Psoas muscle (tissue), 8 donors: ENCODE data around the gene TMEM258. TPM values are rescaled to one million over a fixed set of nuclear protein-coding genes. Genes with fewer than 3 reads are reported as not detected.

Source experiments
- ATAC-seq, 4 donors: fragments of 200-7000 bp; cut with Tn5 transposase; one replicate each; pipeline ENCODE4 v1.9.1; 2020; ENCODE audit warnings: moderate library complexity in 3 of 4, mild to moderate bottlenecking in 2 of 4
- DNase-seq, 2 donors: peaks; one replicate each; pipeline ENCODE4 v3.0.0-alpha.2; 2020
- H3K27ac ChIP-seq: fragments of 200-600 bp; one replicate; pipeline ENCODE4 v1.8.0; 2022
- H3K27me3 ChIP-seq, 3 donors: fragments of 200-600 bp in 1 of 3; one replicate each; pipeline versions ENCODE4 v1.6.1 to v1.8.0; 2013 to 2022; ENCODE audit warnings: low read length in 2 of 3, mild to moderate bottlenecking in 2 of 3, moderate library complexity in 1 of 3; ENCODE audit not compliant: insufficient read depth in 3 of 3
- H3K36me3 ChIP-seq, 2 donors: fragments of 200-600 bp in 1 of 2; one replicate each; pipeline versions ENCODE4 v1.6.1 to v1.8.0; 2013 to 2022; ENCODE audit warnings: low read depth in 1 of 2, mild to moderate bottlenecking in 1 of 2, moderate library complexity in 1 of 2; ENCODE audit not compliant: insufficient read depth in 1 of 2
- H3K4me1 ChIP-seq: fragments of 200-600 bp; one replicate; pipeline ENCODE4 v1.8.0; 2022
- H3K4me3 ChIP-seq: fragments of 200-600 bp; one replicate; pipeline ENCODE4 v1.8.0; 2022; ENCODE audit warnings: mild to moderate bottlenecking
- H3K9me3 ChIP-seq: fragments of 200-600 bp; one replicate; pipeline ENCODE4 v1.8.0; 2022
- WGBS, 3 donors: extraction: QIAGEN DNeasy Blood & Tissue Kit; methylation state at CpG; one replicate each; pipeline versions ENCODE4 v1.1.6 to v1.1.7; 2013; 5-methylcytosine and 5-hydroxymethylcytosine counted together
- intact Hi-C, 2 donors: fragments of 100-400 bp; cut with DNase I; formaldehyde crosslinking; loops; one replicate each; pipeline versions ENCODE4 v1.11.0 to v1.14.2; 2022
- polyA plus RNA-seq, 3 donors: library from polyadenylated mRNA; stranded (reverse); fragments of 200-250 nt; gene quantifications; one replicate each; pipeline ENCODE4 v1.2.3, GENCODE V29; 2013
- total RNA-seq, 4 donors: library from RNA; stranded (reverse); fragmentation: NEBNext Ultra II Directional in 2 of 4; extraction: Animal tissue kit (Norgen Biotek cat#: 25700) in 2 of 4; gene quantifications; one replicate each; pipeline versions ENCODE4 v1.2.1 to v1.2.4, GENCODE V29; 2021 to 2023
- TF ChIP-seq, protein P1 (sequence below): fragments of 200-600 bp; IDR thresholded peaks from one replicate; pipeline ENCODE4 v1.8.0; 2022; ENCODE audit warnings: antibody characterized with exemption
- donor health status: healthy with polysubstance abuse.
- donor health status: DM: no; HTN: no; CAD: no; lungs with moderate emphysema.
- donor health status: Bipolar disorder and iron deficiency.
- donor health status: healthy.
- donor health status: DM: yes; HTN: yes; CAD: no.
- donor health status: DM: no; HTN: no; CAD: no.
- donor health status: DM: no; HTN: no; CAD: no.
- donor health status: DM: yes; HTN: yes; CAD: no.

TMEM258 gene
- total and polyA plus RNA-seq, 7 donors, result 76.0 to 177 (median 93.2) TPM

- DNase-seq, result no peak
- Histone ChIP-seq H3K27me3 (peaks cover 0 to 26% (median 8%) of the 10 kb centered on the region in 3 donors), H3K27ac (no peak overlapping the region), H3K36me3 (no peaks in the 10 kb centered on the region), H3K9me3 (no peaks in the 10 kb centered on the region), H3K4me1 (no peaks in the 10 kb centered on the region), H3K4me3 (no peak overlapping the region)
- no peak for ATAC-seq
- TF ChIP-seq, protein P1, sequence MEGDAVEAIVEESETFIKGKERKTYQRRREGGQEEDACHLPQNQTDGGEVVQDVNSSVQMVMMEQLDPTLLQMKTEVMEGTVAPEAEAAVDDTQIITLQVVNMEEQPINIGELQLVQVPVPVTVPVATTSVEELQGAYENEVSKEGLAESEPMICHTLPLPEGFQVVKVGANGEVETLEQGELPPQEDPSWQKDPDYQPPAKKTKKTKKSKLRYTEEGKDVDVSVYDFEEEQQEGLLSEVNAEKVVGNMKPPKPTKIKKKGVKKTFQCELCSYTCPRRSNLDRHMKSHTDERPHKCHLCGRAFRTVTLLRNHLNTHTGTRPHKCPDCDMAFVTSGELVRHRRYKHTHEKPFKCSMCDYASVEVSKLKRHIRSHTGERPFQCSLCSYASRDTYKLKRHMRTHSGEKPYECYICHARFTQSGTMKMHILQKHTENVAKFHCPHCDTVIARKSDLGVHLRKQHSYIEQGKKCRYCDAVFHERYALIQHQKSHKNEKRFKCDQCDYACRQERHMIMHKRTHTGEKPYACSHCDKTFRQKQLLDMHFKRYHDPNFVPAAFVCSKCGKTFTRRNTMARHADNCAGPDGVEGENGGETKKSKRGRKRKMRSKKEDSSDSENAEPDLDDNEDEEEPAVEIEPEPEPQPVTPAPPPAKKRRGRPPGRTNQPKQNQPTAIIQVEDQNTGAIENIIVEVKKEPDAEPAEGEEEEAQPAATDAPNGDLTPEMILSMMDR, result no peak
- WGBS, 3 donors, result 59 to 71% (median 61%) methylated on average over 8 to 10 of the region's 10 CpGs
- intact Hi-C loops, result no loop called here
Observed at GRCh38 chr11:61762223-61762615, 30.2 kb downstream of the TMEM258 start.

- Histone ChIP-seq H3K27me3 (peaks cover 0 to 26% (median 10%) of the 10 kb centered on the region in 3 donors), H3K36me3 (no peaks in the 10 kb centered on the region), H3K9me3 (no peaks in the 10 kb centered on the region), H3K4me1 (no peaks in the 10 kb centered on the region), H3K27ac (no peak overlapping the region), H3K4me3 (no peak overlapping the region)
- intact Hi-C loops, result no loop called here
- TF ChIP-seq, protein P1, result no peak
- DNase-seq, result no peak
- 68 to 79% (median 70%) methylated on average over 11 of the region's 11 CpGs for WGBS, 3 donors
- no peak for ATAC-seq
Observed at GRCh38 chr11:61761440-61762222, 30.8 kb downstream of the TMEM258 start.

GRCh38 chr11:61760946-61761345 lies 31.5 kb downstream of the TMEM258 start:
- Histone ChIP-seq H3K4me3 (no peak overlapping the region), H3K36me3 (no peaks in the 10 kb centered on the region), H3K9me3 (no peaks in the 10 kb centered on the region), H3K27ac (no peak overlapping the region), H3K4me1 (no peaks in the 10 kb centered on the region), H3K27me3 (peaks cover 0 to 26% (median 10%) of the 10 kb centered on the region in 3 donors)
- WGBS, 3 donors, result 36 to 53% (median 40%) methylated on average over 12 to 13 of the region's 13 CpGs
- DNase-seq (no peak), ATAC-seq (no peak)
- intact Hi-C loops, result no loop called here
- TF ChIP-seq, protein P1, result no peak

DNA sequence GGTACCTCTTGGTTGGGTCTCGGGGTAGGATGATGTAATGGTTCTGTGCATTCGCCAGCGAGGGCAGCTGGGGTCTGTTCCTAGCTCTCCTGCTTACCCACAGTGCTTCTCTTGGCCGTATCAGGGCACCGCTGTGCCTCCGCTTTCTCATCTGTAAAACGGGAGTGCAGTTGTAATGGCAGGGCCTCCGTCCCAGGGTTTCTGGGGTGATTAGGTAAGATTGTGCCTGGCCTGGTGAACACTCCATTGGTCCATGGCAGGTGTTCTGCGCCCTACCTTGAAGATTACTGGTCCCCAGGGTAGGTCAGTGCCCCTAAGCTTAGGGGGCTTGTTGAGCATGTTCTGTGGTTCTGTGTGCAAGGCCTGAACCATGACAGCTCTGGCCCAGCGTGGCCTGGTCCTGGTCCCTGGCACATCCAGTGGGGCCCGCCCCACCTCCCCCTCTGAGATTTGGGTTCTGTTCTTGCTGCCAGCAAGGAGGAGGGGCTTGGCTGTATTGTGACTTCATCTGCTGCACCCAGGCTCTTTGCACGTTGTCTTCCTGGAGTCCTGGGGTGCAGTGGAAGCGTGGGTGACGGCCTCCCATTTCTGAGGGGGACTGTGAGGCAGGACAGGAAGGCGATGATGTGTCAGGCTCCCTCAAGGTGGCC lies 35.1 kb downstream of the TMEM258 start:
- 86 to 87% (median 86%) methylated on average over 15 of the region's 15 CpGs for WGBS, 3 donors
- TF ChIP-seq, protein P1, result no peak
- H3K36me3 ChIP-seq, result no peaks in the 10 kb centered on the region
- no peak overlapping the region for H3K27ac ChIP-seq
- H3K4me1 ChIP-seq, result no peaks in the 10 kb centered on the region
- ATAC-seq (no peak), DNase-seq (no peak)
- peaks cover 0 to 13% (median 5%) of the 10 kb centered on the region in 3 donors for H3K27me3 ChIP-seq
- intact Hi-C loops, result no loop called here
- H3K9me3 ChIP-seq, result no peaks in the 10 kb centered on the region
- H3K4me3 ChIP-seq, result no peak overlapping the region
